H1 (cell line): Measurements from ENCODE around the gene IRAK4.

Experiments used
- CTCF ChIP-seq, 3 experiments: IDR thresholded peaks; 1 replicate in 2 of 3; 2 replicates in 1 of 3; pipeline versions ENCODE4 v1.5.1 to v1.6.1; 2011; ENCODE audit warnings: low read length in 3 of 3, mild to moderate bottlenecking in 3 of 3, inconsistent platforms in 2 of 3, low read depth in 1 of 3, moderate library complexity in 1 of 3; ENCODE audit not compliant: insufficient read depth in 1 of 3; ENCODE audit errors: control extremely low read depth in 1 of 3
- EP300 ChIP-seq, 2 experiments: IDR thresholded peaks; 1 replicate in 1 of 2; 2 replicates in 1 of 2; pipeline ENCODE4 v1.6.1; 2011 to 2012; ENCODE audit warnings: low read depth in 2 of 2, low read length in 2 of 2, mild to moderate bottlenecking in 2 of 2, borderline replicate concordance in 1 of 2, inconsistent platforms in 1 of 2, moderate library complexity in 1 of 2
- POLR2A ChIP-seq, 2 experiments: IDR thresholded peaks; 1 replicate in 1 of 2; 2 replicates in 1 of 2; pipeline ENCODE4 v1.6.1; 2011; ENCODE audit warnings: low read depth in 2 of 2, low read length in 2 of 2, mild to moderate bottlenecking in 2 of 2; ENCODE audit errors: control extremely low read depth in 1 of 2
- POLR2AphosphoS5 ChIP-seq: IDR thresholded peaks from 2 replicates; pipeline ENCODE4 v1.6.1; 2011; ENCODE audit warnings: low read depth, low read length
- RXRA ChIP-seq: IDR thresholded peaks from 2 replicates; pipeline ENCODE4 v1.6.1; 2011; ENCODE audit warnings: low read depth, mild to moderate bottlenecking, low read length, moderate library complexity; ENCODE audit not compliant: insufficient read depth
- SIX5 ChIP-seq: IDR thresholded peaks from 2 replicates; pipeline ENCODE4 v1.6.1; 2011; ENCODE audit warnings: mild to moderate bottlenecking, low read depth, low read length
- SRF ChIP-seq: IDR thresholded peaks from 2 replicates; pipeline ENCODE4 v1.6.1; 2011; ENCODE audit warnings: mild to moderate bottlenecking, low read depth, low read length, moderate library complexity

DNA sequence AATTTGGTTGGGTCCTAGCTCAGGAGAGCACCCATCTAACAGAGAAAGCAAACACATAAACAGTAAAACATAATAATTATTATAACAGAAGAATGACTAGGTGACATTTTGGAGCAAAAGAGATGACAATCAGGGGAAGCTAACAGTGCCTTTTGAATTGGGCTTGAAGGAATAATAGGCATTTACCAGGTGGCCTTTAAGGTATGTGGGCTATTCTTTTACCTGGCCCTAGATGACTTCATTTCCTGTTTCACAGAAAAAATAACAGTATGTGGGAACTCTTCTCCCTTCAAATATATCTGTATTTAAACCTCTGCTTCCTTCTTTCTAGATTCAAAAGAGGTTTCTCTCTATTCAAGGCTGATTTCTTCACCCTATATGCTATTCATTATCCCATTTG, 3.8 kb downstream of the IRAK4 start:
- TF ChIP-seq CTCF (IDR thresholded peaks at IDR 0.05; ENCODE audit: control extremely low read depth in 1 of 3, insufficient read depth in 1 of 3, low read depth in 1 of 3, low read length in 3 of 3) (no peak), POLR2A (IDR thresholded peaks at IDR 0.05; ENCODE audit: control extremely low read depth in 1 of 2, low read depth in 2 of 2, low read length in 2 of 2) (no peak), EP300 (IDR thresholded peaks at IDR 0.05; ENCODE audit: borderline replicate concordance in 1 of 2, low read depth in 2 of 2, low read length in 2 of 2) (no peak), SRF (no peak), SIX5 (no peak), RXRA (no peak), POLR2AphosphoS5 (no peak)
